ENCODE results near the gene TMEM170A. TPM values are rescaled to one million over a fixed set of nuclear protein-coding genes. Genes with fewer than 3 reads are reported as not detected.

TMEM170A gene
- total and polyA plus RNA-seq, 2 of the 13 experiments (the other 11 are each of a cell fraction or from before 2014, with no cell fraction given) = 35.7 to 39.7 TPM

DNA sequence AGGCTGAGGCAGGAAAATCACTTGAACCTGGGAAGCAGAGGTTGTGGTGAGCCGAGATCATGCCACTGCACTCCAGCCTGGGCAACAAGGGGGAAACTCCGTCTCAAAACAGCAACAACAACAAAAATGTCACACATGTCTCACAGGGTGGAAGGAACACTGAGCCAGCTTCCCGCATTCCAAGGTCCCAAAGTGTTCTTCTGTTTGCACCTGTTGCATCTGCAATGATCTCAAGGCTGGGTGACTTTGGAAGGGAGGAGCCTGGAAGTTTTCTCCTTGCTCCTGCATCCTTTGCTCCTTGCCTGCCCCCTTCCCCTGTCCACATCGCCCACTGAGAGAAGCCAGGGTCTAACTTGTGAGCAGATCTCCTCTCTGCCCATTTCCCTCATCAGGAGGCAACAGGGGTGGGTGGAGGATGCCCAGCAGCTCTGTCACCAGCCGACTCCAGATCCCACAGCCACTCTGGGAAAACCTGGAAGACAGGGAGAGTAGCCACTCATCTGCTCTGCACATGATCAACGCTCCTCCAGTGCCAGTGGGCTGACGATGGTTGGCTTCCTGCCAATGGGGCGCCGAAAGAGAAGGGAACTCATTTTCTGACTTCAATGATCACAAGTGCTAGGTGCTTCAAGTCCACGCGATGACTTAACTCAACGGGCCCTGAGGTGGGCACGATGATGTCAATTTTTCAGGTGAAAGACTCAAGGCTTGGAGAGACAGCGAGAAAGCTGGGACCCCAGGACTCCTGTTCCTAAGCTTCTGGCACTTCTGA is 18.1 kb upstream of the TMEM170A start:
- H3K4me3 ChIP-seq (replicated peaks in 1 of 3; ENCODE audit: insufficient read depth in 1 of 3, low read depth in 2 of 3, low read length in 3 of 3) = no peak overlapping the region
- H3K79me2 ChIP-seq (ENCODE audit: insufficient read depth, low read length) = no peaks in the 10 kb centered on the region
- peaks cover 0 to 1% of the 10 kb centered on the region in 2 experiments; a peak in 2 of 5 replicates for H3K27me3 ChIP-seq (ENCODE audit: control insufficient read depth in 1 of 2, insufficient read depth in 2 of 2, low read length in 2 of 2)
- DNase-seq (ENCODE audit: low spot score) (no peak), FAIRE-seq (no peak), ATAC-seq (no peak)
- intact Hi-C loops (cut with micrococcal nuclease; ENCODE audit: unreplicated experiment) = no loop called here
- H3K27ac ChIP-seq (ENCODE audit: extremely low read length, insufficient read depth, low read length) = no peak overlapping the region
- H2AFZ ChIP-seq (ENCODE audit: low read length) = no peak overlapping the region
- WGBS (ENCODE audit: low lambda C conversion rate) = 70% methylated on average over 12 of the region's 14 CpGs
- CTCF ChIA-PET (ENCODE audit: low intra/inter-chr PET ratio, low total read pairs) = no interaction called here
- H3K4me1 ChIP-seq (ENCODE audit: insufficient read depth, low read length) = peaks cover 28% of the 10 kb centered on the region
- POLR2A ChIA-PET = no interaction called here
- TF ChIP-seq ZNF256 (CRISPR knock-in tag; conservative IDR thresholded peaks at IDR 0.05) = no peak
- TF ChIP-seq SALL1 (CRISPR knock-in tag; IDR thresholded peaks at IDR 0.05) = no peak
- TF ChIP-seq ZNF253 (CRISPR knock-in tag; IDR thresholded peaks at IDR 0.05; ENCODE audit: borderline replicate concordance) = no peak
- no peak for TF ChIP-seq SCMH1 (CRISPR knock-in tag; IDR thresholded peaks at IDR 0.05; ENCODE audit: borderline replicate concordance)
- no peak for TF ChIP-seq ZNF616 (CRISPR knock-in tag; IDR thresholded peaks at IDR 0.05; ENCODE audit: low read depth)
- no peak for TF ChIP-seq ZNF777 (CRISPR knock-in tag; IDR thresholded peaks at IDR 0.05)
- no peak for TF ChIP-seq GFI1 (CRISPR knock-in tag; IDR thresholded peaks at IDR 0.05; ENCODE audit: borderline replicate concordance)
- TF ChIP-seq ZNF883 (CRISPR knock-in tag; IDR thresholded peaks at IDR 0.05; ENCODE audit: not compliant biosample characterization) = no peak
- TF ChIP-seq, protein P1, sequence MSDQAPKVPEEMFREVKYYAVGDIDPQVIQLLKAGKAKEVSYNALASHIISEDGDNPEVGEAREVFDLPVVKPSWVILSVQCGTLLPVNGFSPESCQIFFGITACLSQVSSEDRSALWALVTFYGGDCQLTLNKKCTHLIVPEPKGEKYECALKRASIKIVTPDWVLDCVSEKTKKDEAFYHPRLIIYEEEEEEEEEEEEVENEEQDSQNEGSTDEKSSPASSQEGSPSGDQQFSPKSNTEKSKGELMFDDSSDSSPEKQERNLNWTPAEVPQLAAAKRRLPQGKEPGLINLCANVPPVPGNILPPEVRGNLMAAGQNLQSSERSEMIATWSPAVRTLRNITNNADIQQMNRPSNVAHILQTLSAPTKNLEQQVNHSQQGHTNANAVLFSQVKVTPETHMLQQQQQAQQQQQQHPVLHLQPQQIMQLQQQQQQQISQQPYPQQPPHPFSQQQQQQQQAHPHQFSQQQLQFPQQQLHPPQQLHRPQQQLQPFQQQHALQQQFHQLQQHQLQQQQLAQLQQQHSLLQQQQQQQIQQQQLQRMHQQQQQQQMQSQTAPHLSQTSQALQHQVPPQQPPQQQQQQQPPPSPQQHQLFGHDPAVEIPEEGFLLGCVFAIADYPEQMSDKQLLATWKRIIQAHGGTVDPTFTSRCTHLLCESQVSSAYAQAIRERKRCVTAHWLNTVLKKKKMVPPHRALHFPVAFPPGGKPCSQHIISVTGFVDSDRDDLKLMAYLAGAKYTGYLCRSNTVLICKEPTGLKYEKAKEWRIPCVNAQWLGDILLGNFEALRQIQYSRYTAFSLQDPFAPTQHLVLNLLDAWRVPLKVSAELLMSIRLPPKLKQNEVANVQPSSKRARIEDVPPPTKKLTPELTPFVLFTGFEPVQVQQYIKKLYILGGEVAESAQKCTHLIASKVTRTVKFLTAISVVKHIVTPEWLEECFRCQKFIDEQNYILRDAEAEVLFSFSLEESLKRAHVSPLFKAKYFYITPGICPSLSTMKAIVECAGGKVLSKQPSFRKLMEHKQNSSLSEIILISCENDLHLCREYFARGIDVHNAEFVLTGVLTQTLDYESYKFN (CRISPR knock-in tag; conservative IDR thresholded peaks at IDR 0.05) = no peak
- no peak for TF ChIP-seq ERF (CRISPR knock-in tag; IDR thresholded peaks at IDR 0.05)
- no peak for TF ChIP-seq PHB2 (IDR thresholded peaks at IDR 0.05; ENCODE audit: partially characterized antibody)
- no peak for TF ChIP-seq SMARCE1 (IDR thresholded peaks at IDR 0.05; ENCODE audit: borderline replicate concordance)
- TF ChIP-seq ZNF441 (CRISPR knock-in tag; IDR thresholded peaks at IDR 0.05; ENCODE audit: borderline replicate concordance) = no peak
- TF ChIP-seq, protein P2, sequence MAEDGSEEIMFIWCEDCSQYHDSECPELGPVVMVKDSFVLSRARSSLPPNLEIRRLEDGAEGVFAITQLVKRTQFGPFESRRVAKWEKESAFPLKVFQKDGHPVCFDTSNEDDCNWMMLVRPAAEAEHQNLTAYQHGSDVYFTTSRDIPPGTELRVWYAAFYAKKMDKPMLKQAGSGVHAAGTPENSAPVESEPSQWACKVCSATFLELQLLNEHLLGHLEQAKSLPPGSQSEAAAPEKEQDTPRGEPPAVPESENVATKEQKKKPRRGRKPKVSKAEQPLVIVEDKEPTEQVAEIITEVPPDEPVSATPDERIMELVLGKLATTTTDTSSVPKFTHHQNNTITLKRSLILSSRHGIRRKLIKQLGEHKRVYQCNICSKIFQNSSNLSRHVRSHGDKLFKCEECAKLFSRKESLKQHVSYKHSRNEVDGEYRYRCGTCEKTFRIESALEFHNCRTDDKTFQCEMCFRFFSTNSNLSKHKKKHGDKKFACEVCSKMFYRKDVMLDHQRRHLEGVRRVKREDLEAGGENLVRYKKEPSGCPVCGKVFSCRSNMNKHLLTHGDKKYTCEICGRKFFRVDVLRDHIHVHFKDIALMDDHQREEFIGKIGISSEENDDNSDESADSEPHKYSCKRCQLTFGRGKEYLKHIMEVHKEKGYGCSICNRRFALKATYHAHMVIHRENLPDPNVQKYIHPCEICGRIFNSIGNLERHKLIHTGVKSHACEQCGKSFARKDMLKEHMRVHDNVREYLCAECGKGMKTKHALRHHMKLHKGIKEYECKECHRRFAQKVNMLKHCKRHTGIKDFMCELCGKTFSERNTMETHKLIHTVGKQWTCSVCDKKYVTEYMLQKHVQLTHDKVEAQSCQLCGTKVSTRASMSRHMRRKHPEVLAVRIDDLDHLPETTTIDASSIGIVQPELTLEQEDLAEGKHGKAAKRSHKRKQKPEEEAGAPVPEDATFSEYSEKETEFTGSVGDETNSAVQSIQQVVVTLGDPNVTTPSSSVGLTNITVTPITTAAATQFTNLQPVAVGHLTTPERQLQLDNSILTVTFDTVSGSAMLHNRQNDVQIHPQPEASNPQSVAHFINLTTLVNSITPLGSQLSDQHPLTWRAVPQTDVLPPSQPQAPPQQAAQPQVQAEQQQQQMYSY (CRISPR knock-in tag; IDR thresholded peaks at IDR 0.05) = no peak
- no peaks in the 10 kb centered on the region for H3K9me3 ChIP-seq (ENCODE audit: low read length)
- no TSS peak for BruUV-seq (replicated peaks)
- H4K20me1 ChIP-seq (ENCODE audit: insufficient read depth, low read length) = no peaks in the 10 kb centered on the region
- in situ Hi-C loops (cut with HindIII; ENCODE audit: extremely low pct_ligation_motif_present, low pct_unique_long_range_greater_than_20kb) = no loop called here
- H3K4me2 ChIP-seq (ENCODE audit: low read depth, low read length) = no peak overlapping the region
- H3K36me3 ChIP-seq (replicated peaks in 1 of 2; ENCODE audit: control insufficient read depth in 1 of 2, insufficient read depth in 2 of 2, low read length in 2 of 2) = no peaks in the 10 kb centered on the region
- no peak overlapping the region for H3K9ac ChIP-seq (ENCODE audit: insufficient read depth, low read depth, low read length)
